GM19043 (cell line): ENCODE data around the gene ERC2.

Experiments
- ATAC-seq: cut with Tn5 transposase; IDR thresholded peaks from one replicate; pipeline ENCODE4 v1.9.1; 2021; ENCODE audit warnings: low read depth; ENCODE audit not compliant: unreplicated experiment

The ERC2 gene

DNA sequence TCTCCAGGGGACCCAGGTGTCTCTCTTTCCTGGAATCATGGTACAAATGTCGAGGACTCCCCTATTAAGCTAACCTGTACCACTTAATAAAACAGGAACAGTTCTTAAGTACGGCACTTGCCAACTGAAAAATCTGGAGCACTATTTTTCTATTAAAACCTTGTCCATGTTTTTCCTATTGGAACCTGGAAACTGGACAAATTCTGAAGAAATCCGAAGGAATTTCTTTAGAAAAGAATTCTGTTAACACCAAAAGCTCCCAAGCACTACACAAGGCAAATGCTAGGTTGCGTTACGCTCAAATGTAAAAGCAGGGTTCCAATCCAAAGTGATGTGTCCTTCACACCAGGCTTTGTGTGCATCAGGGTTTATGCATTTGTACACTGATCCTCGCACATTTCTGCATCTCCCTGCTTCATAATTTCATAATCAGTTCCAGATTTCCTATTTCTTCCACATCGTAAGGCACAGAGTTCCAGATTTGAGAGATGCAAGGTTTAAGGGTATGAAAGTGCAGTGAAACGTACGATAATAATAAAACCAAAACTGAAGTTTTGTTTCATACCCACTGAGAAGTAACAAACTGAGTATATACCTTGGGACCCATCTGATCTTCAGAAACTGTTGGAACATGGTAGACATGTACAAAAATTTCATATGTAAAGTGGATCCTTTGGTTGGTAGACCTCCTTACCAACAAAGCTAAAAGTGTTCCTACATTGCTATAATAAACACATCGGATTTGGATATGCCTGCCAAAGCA, 849.0 kb downstream of the ERC2 start:
- ATAC-seq, result no peak

DNA sequence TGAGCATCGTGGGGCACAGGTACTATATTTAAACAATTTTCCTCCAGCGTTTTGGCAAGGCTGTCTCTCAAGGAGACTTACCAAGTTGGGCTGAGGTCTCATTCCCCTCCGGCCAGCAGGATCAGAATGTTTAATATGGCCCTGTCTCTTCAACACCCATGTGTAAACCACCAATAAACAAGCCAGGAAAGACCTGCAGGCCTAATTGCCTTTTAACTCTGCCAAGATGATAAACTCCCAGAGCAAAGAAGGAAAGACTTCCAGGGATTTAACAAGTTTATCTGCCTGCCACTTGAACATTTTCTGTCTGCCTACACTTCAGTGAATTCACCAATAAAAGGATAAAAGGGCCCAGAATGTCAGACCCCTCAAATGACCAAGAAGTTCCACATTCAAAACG, 850.9 kb downstream of the ERC2 start:
- no peak for ATAC-seq

DNA sequence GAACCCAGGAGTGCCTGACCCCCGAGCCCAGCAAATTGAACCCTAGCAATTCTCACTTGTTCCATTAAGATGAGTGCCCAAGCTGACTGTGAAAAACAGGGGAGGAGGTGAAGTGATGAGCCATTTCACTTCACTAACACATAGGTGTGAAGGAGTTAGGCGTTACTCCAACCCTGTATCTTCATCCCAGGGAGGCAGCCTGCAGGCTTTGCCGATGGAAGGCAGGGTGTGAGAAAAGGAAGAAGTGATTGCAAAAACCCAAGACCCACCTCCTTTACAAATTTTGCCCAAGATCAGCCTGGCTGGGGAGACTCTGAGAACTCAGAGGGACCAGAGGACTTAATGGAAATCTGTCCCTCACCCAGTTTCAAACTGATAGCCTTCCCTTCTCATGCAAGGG, 851.5 kb downstream of the ERC2 start:
- ATAC-seq, result no peak

DNA sequence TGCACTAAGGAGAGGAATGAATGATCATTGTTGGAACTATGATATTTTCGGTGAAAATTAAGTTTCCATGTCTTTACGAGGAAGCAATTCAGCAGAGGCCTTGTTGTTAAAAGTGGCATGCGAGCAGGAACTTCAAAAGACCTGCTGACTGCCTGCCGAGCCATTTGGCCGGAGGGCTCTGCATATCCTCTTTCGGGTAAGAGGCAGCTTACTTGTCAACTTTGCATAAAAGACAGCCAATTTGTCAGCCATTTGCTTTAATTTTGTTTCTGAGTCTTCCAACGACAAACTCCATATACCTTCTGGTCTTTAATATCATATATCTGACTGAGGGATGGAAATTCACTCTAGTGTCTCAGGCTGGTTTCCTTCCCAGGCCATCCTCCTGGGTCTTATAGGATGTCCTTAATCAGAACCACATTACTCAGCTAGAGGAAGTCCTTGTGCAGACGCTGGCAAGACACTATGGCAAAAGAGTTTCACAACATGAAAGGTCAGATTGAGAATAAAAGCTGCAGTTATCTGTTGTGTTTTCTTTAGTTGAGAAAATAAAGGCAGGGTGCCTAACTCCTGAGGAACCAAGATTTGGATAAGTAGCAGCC, 852.5 kb downstream of the ERC2 start:
- no peak for ATAC-seq

DNA sequence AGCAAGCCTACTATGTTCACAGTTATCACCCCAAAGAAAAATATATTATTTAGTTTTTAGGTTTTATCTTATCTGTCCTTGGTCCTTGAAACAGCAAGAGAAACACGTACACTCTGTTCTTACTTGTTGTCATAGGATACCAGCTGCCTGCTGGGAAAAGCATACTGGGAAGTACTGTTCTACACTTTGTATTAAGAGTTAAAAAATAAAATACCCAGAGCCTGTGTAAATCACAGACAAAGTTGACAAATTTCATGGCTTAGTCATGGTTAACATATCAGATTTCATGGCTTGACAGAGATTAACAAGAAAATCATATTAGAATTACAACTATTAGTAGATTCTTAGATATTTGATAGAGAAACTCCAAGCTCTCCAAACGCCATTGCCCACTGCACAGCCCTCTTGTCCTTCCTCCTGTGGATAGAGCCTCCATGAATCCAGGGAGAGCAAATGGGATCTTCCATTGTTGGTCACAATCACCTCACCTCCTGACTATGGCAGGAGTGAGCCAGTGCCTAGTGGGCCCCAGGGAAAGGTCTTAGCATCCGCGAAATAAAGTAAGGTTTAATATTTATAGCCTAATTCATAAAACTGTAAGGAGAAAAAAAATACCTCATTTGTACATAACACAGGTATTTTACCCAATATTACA, 853.1 kb downstream of the ERC2 start:
- no peak for ATAC-seq

DNA sequence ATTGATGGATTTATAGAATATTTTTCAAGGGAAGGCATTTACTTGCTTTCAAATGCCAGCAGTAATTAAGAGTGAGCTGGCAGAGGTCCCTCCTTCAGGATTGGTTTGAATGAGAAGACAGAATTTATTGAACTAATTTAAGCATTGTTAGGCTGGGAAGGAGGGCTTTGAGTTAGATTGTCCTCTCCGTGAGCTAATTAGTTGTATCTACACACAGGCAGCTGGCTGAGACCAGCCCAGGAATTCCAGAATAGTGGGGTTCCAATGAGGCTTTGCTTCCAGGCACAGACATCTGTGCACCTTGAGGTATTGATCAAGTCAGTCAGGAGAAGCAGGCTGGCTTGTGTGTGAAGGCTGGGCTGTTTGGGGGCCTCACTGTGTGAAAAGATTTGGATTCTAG, 857.1 kb downstream of the ERC2 start:
- no peak for ATAC-seq

DNA sequence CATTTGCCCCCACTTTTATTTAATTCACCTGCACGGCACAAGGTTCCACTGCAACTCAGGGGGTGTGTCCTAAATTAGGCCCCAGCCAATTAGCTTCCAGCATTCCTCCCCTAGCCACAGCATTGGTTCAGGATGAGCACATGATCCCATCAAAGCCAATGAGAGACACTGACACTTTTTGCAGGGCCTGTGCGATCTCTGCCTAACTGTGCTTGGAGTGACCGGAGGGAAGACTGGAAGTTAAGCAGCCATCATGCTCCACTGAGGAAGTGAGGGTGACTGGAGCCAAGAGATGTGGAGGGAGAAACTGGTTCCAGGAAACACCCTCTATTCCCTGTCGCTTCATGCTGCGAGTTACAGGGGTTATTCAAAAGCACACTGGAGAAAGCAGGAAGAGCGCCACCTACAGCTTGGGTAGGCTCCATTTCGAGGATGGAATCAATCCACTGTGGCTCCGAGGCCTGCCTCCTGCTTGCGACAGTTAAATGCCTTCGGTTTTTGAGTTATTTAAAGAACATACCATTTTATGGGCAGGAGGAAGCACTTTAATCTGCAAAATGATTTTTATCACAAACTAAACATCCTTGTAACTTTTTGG, 858.9 kb downstream of the ERC2 start:
- no peak for ATAC-seq

DNA sequence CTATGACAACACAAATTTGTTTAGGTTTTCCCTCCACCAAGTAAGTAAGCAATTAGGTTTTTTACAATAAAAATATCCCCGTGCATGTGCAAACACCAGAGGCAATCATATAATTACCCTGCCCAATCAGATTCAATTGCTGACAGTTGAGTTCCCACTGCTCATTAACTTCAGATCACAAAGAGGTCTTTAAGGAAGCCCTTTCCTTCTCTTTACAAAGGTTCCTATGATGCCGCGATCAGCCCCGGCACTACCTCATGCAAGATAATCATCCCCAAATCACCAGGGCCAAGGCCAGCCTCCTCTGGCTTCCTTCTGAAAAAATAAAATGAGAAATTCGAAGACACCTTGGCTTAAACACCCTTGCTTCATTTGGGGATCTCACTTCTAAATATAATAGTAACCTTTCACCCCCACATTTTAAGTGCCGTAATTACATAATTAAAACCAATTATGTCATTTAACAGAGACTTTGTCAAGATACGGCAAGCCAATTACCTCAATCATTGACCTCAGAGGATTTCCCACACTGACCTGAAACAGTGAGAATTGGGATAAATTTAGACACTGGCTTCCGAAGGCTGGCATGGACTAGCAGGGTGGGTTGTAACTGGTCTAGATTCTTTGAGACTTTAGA, 859.8 kb downstream of the ERC2 start:
- no peak for ATAC-seq

DNA sequence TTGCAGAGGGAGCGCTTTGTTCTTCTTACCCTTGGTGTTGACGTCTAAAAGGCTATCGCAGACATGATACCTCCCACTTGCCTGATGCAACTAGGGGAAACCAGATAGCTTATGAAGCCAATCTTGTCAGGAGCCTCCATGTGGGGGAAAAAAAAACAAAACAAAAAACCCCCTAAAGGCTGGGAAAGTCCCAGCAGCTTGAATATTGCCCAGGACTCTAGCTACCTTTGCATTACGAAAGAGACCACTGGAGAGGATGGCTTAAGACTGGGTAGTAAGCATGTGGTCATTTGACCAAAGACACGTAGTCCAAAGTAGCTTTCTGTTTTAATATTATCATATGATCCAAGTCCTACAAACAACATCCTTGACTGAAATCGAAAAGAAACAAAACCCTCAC, 860.4 kb downstream of the ERC2 start:
- ATAC-seq, result peak; percentile 60

DNA sequence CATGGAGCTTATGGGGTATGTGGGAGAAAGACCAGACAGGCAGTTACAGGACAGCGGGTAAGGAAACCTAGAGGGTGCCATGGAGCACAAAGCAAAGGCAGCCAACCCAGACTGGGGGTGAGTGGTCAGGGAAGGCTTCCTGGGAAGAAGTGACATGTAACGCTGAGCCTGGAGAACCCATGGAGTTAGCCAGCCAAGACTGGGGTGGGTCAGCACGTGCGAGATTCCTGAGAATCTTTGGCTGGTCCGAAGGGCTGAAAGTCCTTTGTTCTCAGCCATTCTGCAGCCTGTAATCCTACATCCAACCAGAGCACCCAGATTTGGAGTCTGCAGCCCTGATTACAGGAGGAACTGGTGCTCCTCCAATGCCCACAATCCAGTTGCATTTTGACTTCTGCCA, 861.1 kb downstream of the ERC2 start:
- no peak for ATAC-seq

DNA sequence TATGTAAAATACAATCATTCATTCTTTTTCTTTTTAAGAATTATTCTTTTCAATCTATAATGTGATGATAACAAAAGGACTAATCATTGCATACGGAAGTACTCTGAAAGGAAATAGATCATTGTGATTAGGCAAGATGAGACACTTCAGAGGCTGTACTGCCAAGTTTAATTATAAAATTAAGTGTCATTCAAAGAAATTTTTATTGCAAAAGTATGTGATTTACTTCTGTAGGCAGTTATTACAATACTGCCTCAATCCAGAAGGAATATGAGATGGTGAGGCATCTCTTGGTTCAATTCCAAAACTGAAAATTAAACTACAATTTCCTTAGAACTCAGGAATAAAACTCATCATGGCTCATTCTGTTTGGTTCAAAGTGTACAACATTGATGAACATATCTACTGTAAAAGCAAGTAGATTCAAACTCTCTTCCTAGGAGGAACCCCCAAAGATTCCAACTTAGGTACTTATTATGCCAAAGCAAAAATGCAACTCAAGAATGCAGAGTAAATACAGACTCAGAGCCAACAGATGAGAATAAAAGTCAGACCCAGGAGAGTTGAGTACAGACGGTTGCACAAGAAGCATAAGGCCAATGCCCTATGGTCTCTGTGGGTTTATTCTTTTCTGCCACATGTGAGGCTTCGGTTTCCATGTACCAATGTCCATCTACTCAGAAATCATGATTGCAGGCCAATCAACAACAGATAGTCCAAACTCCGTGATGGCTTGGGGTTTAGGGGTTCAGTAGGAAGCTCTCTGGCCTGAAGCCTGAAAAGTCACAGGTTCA, 862.6 kb downstream of the ERC2 start:
- no peak for ATAC-seq

DNA sequence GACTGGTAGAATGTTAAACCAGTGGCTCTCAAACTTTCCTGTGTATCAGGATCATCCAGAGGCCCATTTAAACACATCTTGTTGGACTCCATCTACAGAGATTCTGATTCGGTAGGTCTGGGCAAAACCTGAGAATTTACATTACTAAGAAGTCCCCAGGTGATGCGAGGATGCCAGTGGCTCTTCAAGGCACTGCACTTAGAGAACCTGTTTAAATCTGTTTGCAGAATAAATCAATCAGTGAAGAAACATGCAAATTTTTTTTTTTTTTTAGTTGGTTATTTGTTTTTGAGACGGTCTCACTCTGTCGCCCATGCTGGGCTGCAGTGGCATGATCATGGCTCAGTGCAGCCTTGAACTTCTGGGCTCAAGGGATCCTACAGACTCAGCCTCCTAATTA, 863.4 kb downstream of the ERC2 start:
- ATAC-seq, result no peak

DNA sequence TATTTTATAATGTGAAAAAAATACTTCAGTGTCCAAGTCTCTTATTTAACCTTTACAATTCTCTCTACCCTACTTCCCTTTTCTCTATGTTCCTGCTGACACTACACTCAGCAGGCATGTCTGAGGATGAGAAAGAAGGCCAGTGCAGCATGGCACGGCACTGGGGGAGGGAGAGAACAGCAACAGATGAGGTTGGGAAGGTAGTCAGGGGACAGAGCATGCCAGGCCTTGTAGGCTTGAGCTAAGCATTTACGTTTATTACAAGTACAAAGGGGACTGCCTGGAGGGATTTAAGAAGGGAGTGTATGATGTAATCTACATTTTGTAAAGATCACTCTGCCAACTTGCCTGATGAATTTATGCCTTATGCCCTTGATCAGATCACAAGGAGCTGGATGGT, 863.9 kb downstream of the ERC2 start:
- ATAC-seq, result no peak

DNA sequence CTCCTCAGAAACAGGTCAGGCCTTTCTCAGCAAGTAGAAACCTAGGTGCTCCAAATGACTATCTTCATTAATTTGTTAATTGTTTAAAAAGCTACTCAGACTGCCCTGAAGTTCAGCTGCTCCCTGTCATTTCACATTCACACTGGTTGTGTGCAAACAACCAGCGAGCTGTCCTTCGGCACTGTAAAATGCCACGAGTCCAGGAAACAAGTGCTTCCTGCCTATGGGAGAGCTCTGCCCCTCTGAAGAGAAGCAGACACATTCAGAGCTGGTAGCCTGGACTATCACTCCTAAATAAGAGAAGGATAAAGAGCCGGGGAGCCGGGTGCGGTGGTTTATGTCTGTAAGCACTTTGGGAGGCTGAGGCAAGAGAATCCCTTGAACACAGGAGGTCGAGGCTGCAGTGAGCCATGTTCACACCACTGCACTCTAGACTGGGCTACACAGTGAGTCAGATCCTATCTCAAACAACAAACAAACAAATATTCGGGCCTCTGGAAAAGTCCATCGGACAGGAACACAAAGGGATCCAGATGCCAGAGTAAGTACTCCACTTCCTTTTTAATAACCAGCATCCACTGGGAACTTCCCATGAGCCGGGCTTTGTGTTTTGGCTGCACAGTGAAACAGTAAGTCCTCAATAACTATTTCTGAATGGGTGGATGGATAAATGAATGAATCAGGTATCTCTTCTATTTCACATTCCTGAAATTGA, 866.7 kb downstream of the ERC2 start:
- no peak for ATAC-seq

DNA sequence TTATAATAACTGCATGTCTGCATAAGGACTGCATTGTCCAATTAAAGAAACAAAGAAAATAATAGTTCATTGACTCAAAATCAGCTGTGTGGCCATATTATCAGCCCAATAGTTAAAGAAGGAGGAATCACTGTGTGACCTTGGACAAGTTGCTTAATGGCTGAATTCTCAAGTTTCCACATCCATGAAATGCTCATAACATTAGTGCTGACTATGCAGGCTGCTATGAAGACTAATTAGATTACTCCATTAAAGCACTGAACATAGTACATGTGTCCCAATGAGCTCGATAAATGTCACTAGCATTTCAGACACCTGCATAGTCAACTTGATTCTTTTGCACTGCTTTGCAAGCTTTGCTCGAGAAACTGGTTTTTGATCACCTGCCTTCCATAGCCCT, 870.0 kb downstream of the ERC2 start:
- no peak for ATAC-seq

DNA sequence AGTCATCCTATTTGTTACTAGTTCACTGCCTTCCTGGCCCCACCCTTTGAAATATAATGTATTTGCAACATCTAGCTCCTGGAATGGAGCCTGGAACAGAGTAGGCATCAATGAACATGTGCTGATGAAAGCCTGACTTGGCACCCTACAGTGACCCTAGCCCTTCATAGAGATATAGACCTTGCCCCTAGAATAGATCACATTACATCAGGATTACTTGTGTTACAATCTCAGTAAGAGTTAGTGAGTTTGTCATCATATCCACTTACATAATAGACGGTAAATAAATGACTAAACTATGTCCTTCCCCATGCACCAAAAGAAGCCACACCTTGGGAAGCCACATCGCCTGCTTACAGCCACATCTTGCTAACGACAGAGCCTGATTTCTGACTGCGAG, 870.6 kb downstream of the ERC2 start:
- no peak for ATAC-seq

DNA sequence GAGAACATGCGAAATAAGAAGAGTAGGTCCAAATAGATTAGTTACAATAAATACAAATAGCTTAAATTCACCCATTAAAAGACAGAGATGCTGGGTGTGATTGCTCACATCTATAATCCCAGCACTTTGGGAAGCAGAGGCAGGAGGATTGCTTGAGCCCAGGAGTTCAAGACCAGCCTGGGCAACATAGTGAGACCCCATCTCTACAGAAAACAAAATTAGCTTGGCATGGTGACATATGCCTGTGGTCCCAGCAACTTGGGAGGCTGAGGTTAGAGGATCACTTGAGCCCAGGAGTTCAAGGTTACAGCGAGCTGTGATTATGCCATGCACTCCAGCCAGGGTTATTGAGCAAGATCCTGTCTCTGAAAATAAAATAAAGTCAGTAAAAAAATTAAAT, 872.1 kb downstream of the ERC2 start:
- ATAC-seq, result no peak

DNA sequence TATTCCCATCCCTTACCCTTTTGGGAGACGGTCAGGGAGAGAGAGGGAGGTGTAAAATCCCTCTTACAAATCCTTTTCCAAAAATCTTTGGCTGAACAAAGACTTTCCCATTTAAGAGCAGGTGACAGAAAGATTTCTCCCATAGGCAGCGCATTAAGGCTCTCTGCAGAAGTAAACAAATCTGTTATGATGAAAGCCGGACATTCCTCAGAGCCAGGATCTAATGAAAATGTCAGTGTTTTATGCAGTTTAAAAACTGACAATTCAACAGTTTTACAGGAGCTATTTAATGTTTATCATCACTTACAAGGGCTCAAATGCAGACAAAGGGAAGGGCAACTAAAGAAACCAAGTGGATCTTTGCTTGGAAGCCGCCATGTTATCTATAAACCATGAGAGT, 872.8 kb downstream of the ERC2 start:
- no peak for ATAC-seq

DNA sequence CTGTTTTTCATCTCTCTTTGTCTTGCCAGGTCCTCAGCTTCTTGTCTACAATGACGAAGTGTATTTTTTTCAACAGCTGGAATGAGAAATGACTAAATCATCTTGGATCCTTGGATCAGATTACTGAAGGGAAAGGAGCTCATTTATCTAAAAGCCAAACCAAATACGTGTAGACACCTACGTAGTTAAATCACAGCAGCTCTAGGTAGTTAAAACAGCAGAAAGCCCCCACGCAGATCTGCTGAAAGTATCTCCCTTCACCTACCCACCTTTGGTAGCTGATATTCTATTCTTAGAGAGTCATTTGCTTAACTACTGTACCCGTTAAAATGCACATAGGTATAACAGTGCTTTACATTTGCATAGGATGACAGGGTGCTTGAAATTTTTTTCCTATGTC, 875.7 kb downstream of the ERC2 start:
- no peak for ATAC-seq

DNA sequence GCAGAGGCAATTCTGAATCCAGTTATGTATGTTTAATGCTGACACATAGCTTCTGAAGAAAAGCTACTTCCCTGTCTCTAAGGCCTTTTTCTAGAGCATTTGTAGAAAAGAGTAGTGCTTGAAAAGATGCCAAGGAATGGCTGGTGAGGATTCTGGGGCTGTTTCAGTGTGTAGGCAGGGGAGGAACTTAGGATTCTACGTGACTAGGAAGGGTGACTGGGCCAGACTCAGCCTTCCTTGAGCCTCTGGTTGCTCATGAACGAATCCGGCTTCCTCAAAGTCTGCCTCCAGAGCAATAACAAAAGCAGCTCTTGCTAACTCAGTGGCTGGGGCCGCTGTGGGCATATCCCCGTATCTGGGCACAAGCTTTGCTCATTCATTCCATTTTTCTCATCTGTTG, 876.4 kb downstream of the ERC2 start:
- ATAC-seq, result no peak
